Measurements from ENCODE around the gene COL25A1.

COL25A1 gene

GRCh38 chr4:109291707-109292238 lies 10.7 kb downstream of the COL25A1 start:
- DNase-seq: no peak

- DNase-seq: no peak
These were observed 11.5 kb downstream of the COL25A1 start for GRCh38 chr4:109290918-109291317.

GRCh38 chr4:109278594-109279031 lies 23.8 kb downstream of the COL25A1 start:
- no peak for DNase-seq

GRCh38 chr4:109276482-109277095 lies 25.9 kb downstream of the COL25A1 start:
- no peak for DNase-seq

GRCh38 chr4:109275066-109275745 lies 27.3 kb downstream of the COL25A1 start:
- no peak for DNase-seq

- no peak for DNase-seq
These were observed 35.6 kb downstream of the COL25A1 start for GRCh38 chr4:109266891-109267290.

GRCh38 chr4:109266236-109266635 lies 36.2 kb downstream of the COL25A1 start:
- DNase-seq: no peak

- no peak for DNase-seq
These were observed 38.7 kb downstream of the COL25A1 start for GRCh38 chr4:109263721-109264120.

- no peak for DNase-seq
These were observed 45.6 kb downstream of the COL25A1 start for GRCh38 chr4:109256818-109257217.

GRCh38 chr4:109254845-109255244 lies 47.6 kb downstream of the COL25A1 start:
- DNase-seq: no peak

- no peak for DNase-seq
These were observed 51.1 kb downstream of the COL25A1 start for GRCh38 chr4:109251396-109251795.

GRCh38 chr4:109248322-109248900 lies 54.0 kb downstream of the COL25A1 start:
- no peak for DNase-seq

GRCh38 chr4:109243871-109244270 lies 58.6 kb downstream of the COL25A1 start:
- DNase-seq: no peak

GRCh38 chr4:109238746-109239145 lies 63.7 kb downstream of the COL25A1 start:
- no peak for DNase-seq

- no peak for DNase-seq
These were observed 66.8 kb downstream of the COL25A1 start for GRCh38 chr4:109235683-109236082.

GRCh38 chr4:109234596-109234995 lies 67.9 kb downstream of the COL25A1 start:
- DNase-seq: no peak

GRCh38 chr4:109233570-109233969 lies 68.9 kb downstream of the COL25A1 start:
- no peak for DNase-seq

GRCh38 chr4:109232681-109233080 lies 69.8 kb downstream of the COL25A1 start:
- DNase-seq: no peak

- DNase-seq: no peak
These were observed 71.1 kb downstream of the COL25A1 start for GRCh38 chr4:109231331-109231730.

GRCh38 chr4:109229028-109229427 lies 73.4 kb downstream of the COL25A1 start:
- no peak for DNase-seq

GRCh38 chr4:109218288-109218687 lies 84.2 kb downstream of the COL25A1 start:
- DNase-seq: no peak

- no peak for DNase-seq
These were observed 86.3 kb downstream of the COL25A1 start for GRCh38 chr4:109216085-109216696.

- no peak for DNase-seq
These were observed 87.0 kb downstream of the COL25A1 start for GRCh38 chr4:109215506-109215905.

Measured in NCI-H524 treated with DMSO at 0.1 percent for 48 hours (cell line).